Panc1 (cell line): ENCODE data around the gene SPATA20.

ENCODE experiments used
- CTCF ChIP-seq: fragments of 450-650 bp; IDR thresholded peaks from 2 replicates; pipeline ENCODE4 v1.5.1; 2017; ENCODE audit warnings: mild to moderate bottlenecking
- POLR2AphosphoS5 ChIP-seq: IDR thresholded peaks from 2 replicates; pipeline ENCODE4 v1.6.1; 2012; ENCODE audit warnings: mild to moderate bottlenecking, low read depth, low read length, moderate library complexity
- SIN3A ChIP-seq: IDR thresholded peaks from 2 replicates; pipeline ENCODE4 v1.6.1; 2012; ENCODE audit warnings: low read depth, mild to moderate bottlenecking, low read length, moderate library complexity, borderline replicate concordance; ENCODE audit not compliant: insufficient read depth
- TCF7L2 ChIP-seq: IDR thresholded peaks from 2 replicates; pipeline ENCODE4 v1.6.1; 2011; ENCODE audit warnings: mild to moderate bottlenecking, low read depth, low read length, inconsistent platforms
- TF ChIP-seq, protein P1 (sequence below), 2 experiments: IDR thresholded peaks; 2 replicates each; pipeline ENCODE4 v1.6.1; 2011 to 2012; ENCODE audit warnings: low read depth in 2 of 2, control low read depth in 1 of 2, low read length in 1 of 2, mild to moderate bottlenecking in 1 of 2, moderate library complexity in 1 of 2; ENCODE audit not compliant: insufficient read depth in 1 of 2

DNA sequence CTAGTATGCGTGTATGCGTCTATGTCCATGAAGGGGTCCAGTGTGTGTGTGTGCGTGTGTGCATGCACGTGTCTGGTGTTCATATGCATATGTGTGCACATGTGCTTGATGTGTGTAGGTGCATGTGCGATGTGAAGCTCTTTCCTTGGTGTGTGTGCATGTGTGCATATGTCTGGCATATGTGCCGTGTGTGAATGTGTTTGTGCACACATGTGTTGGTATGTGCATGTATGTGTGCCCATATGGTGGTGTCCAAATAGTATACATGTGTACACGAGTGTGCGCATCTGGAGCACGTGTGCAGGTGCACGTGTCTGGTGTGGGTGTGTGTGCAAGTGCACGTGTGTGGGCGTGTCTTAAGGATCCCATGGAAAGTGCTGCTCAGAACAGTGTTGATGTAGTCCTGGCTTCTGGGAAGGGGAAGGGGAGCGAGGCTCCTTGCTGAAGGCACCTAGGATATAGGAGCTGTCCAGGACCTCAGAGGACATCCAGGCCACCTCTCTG is 30.5 kb downstream of the SPATA20 start:
- TF ChIP-seq CTCF (no peak), POLR2AphosphoS5 (no peak), SIN3A (no peak), TCF7L2 (no peak)
- TF ChIP-seq, protein P1, sequence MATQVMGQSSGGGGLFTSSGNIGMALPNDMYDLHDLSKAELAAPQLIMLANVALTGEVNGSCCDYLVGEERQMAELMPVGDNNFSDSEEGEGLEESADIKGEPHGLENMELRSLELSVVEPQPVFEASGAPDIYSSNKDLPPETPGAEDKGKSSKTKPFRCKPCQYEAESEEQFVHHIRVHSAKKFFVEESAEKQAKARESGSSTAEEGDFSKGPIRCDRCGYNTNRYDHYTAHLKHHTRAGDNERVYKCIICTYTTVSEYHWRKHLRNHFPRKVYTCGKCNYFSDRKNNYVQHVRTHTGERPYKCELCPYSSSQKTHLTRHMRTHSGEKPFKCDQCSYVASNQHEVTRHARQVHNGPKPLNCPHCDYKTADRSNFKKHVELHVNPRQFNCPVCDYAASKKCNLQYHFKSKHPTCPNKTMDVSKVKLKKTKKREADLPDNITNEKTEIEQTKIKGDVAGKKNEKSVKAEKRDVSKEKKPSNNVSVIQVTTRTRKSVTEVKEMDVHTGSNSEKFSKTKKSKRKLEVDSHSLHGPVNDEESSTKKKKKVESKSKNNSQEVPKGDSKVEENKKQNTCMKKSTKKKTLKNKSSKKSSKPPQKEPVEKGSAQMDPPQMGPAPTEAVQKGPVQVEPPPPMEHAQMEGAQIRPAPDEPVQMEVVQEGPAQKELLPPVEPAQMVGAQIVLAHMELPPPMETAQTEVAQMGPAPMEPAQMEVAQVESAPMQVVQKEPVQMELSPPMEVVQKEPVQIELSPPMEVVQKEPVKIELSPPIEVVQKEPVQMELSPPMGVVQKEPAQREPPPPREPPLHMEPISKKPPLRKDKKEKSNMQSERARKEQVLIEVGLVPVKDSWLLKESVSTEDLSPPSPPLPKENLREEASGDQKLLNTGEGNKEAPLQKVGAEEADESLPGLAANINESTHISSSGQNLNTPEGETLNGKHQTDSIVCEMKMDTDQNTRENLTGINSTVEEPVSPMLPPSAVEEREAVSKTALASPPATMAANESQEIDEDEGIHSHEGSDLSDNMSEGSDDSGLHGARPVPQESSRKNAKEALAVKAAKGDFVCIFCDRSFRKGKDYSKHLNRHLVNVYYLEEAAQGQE (IDR thresholded peaks at IDR 0.05; ENCODE audit: insufficient read depth in 1 of 2, low read depth in 2 of 2, low read length in 1 of 2) = no peak
